ENCODE data around the gene ABCC8.

The ABCC8 gene

DNA sequence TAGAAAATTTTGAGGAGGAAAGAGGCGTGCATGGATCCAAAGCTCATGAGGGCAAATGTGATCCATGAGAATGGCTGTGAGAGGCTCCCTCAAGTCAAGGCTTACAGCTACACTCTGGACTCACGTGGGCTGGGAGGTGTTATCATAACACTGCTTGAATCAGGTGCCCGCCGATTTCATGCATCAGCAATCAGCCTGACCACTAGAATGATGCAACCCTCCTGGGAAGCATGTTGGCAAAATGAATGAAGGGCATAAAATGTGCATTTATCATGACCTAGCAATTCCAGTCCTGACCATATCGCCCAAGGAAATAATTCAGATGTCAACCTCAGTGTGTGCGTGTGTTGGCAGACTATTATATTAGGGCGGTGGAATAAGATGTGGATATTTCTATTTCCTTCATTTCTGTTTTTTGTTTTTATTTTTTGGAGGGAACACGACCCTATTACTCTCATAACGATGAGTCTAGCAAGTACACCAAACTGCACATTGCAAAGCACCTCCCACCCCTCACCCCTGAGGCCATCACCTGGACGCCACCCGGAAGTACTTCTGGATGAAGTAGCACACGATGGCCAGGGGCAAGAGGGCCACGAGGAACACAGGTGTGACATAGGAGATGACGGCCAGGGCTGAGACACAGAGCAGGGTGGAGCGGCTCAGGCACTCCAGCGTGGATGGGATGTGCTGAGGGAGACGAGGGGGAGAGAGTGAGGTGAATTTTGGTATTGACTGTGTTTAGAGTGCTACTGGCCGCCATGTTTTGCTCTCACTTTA is 72.5 kb downstream of the ABCC8 start:
- no peak for DNase-seq

GRCh38 chr11:17402486-17402885 is 74.2 kb downstream of the ABCC8 start:
- no peak for DNase-seq

DNA sequence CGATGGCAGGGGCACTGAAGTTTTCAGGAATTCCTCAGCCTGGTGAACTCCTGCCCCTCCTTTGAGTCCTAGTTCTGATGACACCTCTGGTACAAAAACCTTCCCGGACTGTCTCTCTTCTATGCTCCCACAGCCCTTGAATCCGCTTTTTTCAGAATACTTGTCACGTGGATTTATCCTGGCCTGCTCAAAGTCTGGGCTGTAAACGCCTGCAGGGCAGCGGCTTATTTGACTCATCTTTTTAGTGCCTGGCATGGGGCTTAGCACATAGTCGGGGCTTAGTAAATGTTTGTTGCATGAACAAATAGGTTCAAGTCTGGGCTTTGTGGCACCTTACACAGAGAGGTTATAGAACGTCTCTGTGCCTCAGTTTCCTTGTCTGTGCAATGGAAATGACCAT is 74.8 kb downstream of the ABCC8 start:
- no peak for DNase-seq

DNA sequence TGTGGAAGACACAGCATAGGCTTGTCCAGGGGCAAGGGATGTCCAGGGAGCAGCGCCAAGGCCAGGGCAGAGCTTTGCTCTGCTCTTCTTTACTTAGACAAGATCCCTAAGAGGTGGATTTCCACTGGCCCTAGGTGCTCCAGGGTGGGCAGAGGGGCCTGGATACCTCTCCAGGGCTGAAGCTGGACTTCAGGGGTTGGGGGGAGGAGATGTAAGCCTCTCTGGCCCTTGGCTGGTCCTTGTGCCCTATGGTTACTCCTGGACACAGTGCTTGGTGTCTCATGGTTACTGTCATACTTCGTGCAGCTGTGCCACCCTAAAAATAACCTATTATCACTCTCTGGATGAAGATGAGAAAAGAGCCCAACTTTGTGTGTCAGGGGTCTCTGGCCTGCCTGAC is 75.3 kb downstream of the ABCC8 start:
- DNase-seq = no peak

DNA sequence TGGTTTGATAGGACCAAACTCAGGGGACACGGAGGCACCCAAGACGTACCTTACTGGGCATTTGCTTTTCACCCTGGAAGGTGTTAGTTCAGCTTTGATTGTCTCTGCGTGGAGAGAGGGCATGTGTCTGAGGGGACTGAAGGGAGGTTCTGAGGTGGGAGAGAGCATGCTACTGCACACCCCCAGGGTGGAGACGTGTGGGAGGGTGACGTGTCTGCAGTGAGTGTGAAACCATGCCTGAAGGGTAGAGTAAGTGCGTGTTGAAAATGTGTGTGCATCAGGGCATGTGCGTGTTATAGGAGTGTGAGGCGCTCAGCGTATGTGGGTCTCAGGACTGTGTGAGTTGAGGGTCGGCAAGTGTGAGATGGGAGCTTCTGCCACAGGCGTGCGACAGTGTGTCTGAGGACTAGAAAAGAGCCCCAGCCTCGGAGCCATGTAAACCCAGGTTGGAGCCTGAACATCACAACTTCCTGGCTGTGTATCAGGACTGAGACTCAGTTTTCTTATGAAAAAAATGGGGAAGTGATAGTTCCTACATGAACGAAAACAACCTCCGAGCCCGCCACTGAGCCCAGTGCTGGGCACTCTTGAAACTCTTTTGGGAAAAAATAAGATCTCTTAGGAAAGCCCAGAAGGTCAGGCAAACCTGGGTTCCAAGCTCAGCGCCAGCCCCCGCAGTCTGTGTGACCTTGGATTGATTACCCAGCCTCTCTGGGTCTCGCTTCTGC is 76.4 kb downstream of the ABCC8 start:
- DNase-seq = no peak

DNA sequence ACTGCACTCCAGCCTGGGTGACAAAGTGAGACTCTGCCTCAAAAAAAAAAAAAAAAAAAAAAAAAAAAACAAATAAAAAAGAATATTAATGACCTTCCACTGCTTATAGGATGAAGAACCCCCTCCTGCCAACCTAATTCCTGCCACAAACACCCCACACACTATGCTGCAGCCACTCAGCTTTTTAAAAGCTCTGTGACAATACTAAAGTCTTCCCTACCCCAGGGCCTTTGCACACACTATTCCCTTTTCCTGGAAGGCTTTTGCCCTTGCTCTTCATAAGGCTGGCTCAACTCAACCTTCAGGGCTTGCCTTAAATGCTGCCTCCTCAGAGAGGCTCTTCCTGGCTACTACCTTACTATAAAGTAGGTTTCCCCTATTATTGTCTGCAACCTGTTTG is 77.4 kb downstream of the ABCC8 start:
- DNase-seq = no peak

DNA sequence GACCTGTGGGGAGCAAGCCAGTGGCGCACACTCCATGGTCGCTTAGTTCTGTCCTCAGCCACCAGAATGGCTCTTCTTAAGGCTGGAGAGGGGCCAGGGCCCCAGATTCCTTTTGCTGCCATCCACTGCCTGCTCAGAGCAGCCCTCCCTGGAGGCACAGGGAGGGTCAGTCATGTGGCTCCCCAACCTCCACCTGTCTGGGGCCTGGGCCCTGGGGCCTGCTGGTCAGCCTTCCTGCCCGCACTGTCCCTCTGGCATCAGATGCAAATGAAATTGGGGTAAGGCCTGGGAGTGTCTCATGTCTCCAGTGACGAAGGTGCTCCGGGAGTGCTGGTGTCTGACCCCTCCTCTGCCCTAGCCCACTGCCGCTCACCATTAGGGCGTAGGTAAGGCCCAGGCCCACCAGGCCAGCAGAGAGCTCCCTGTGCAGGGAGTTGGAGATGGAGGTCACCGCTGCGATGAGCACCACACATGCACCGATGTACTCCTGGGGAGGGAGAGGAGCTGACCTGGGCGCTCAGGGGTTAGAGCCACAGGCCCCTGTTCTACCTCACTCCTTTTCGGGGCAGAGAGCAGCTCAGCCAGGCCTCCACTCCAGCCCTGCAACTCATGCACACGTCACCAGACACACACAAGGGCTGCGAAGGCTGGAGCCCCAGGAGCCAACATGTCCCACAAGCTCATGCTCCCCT is 79.2 kb downstream of the ABCC8 start:
- no peak for DNase-seq

DNA sequence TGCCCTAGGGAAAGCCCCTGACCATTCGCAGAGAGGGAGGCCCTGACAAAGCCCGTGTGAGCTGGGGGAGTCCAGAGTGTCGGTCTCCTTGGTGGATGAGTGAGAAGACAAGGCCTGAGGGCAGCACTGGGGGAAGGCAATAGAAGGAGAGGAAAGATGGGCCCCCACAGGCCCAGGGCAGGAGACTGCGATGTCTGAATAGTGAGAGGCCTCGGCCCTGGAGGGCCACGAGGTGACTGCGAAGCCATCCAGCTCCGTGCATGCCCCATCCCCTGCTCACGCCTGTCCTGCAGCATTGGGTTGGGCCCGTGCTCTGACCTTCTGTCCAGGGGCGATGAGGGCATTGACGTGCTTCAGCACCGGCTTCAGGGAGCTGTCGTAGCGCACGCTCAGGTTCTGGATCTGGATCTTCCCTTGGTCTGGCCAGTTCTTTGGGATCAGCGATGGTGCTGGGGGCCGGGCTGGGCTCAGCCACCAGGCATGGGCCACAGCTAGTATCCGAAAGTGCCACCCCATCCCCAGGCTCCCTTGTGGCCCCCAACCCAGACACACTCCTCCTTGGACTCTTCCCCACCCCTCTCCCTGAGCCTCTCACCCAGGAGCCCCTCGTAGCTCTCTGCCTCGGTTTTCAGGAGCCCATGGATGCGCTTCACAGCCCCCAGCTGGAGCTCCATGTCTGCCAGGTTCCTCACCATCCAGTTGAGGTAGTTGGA is 79.9 kb downstream of the ABCC8 start:
- no peak for DNase-seq

DNA sequence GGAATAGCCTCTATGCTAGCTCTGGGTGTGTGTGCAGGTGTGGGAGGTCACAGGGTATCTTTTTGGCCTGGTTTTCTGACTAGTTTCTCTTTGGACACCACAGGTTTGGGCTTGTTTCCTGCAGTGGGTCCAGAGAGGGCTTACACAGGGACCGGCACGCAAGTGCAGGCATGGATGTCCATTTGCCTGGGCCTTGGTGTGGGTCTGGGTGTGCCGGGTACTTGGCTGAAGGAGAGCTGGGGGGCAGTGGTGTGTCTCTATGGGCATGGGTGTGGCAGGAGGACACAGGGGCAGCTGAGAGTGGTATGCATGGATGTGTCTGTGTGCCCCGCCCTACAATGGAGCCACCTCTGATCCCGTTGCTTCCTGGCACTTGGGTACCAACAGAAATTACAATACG is 80.7 kb downstream of the ABCC8 start:
- no peak for DNase-seq

DNA sequence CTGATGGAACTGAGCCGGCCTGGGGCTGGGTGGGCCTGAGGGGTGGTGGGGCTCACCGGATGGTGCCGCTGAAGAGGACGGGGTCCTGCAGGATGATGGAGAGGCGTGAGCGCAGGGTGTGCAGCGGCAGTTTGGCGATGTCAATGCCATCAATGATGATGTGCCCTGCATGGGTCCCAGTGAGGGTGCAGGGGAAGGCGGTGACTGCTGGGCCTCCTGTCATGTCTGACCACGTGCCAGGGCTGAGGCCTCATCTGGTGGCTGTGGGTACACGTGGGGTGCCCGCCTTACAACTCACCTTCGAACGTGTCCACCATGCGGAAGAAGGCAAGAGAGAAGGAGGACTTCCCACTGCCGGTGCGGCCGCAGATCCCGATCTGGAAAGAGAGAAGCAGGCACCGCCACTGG is 81.1 kb downstream of the ABCC8 start:
- DNase-seq = no peak

GRCh38 chr11:17394743-17395390 is 81.8 kb downstream of the ABCC8 start:
- DNase-seq = no peak

- DNase-seq = no peak
Measured at GRCh38 chr11:17393472-17393871, 83.2 kb downstream of the ABCC8 start.

- no peak for DNase-seq
Measured at GRCh38 chr11:17392872-17393271, 83.8 kb downstream of the ABCC8 start.

DNA sequence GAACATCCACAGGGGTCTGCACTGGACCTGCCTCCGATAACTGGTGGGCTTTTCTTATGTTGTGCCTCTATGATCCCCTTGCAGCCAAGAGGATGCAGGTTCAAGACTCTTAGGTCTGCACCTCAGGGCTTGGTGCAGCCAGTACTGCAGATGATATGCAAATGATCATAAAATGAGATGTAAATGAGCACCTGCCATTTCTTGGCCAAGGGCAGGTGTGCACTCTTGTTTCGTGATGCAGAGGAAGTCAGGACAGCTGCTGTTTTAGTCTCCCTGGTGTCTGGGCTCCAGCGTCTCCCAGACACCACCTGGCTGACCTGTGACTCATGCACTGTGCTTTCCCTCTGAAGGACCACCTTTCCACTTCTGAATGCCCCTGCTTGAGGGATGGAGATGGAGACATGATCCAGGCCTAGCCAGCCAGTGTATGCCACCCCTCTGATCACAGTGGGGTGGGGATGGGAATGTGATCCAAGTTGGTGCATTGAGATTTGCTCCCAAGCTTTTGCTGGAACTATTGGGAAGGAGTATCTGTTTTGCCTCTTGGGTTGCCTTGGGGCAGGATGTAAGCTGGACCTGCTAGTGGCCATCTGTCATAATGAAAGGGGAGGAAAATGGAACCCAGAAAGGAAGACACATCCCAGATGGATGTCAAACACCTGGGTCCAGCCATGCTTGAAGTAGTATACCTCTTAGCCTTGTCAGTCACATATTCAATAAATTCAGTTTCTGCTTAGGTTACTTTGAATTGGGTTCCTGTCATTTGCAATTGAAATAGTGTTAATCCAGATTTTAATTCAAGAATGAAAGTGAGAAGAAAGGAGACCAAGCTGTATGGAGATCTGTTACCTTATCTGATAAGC is 84.9 kb downstream of the ABCC8 start:
- no peak for DNase-seq

DNA sequence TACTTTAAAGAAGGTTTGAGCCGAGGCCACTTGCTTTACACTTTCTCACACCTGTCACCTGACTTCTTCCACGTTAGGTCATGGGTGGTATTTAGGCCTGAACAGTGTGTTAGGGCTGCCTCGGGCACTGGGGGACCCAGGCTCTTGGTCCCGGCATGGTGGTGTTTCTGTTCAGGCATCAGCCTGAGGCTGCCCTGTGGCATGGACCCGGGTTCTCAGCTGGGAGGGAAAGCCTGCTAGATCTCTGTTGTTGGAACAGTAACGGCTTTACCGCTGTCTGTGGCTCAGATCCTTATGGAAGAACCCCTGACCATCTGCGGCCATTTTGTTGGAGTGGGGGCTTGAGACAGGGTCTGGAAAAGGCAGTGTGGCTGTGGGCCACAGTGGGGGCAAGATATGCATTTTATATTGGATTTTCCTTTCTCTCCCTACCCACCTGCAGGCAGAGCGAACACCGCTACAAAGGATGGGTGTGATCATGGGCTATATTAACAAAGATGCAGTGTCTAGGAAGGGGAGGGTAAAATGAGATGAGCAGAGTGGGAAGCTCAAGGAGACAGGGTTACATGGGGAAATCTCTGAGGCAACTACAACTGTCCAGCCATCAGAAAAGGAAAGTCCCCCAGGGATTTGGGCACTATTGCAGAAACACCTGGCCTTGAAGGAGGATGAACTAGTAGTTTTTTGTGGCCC is 86.5 kb downstream of the ABCC8 start:
- DNase-seq = no peak

DNA sequence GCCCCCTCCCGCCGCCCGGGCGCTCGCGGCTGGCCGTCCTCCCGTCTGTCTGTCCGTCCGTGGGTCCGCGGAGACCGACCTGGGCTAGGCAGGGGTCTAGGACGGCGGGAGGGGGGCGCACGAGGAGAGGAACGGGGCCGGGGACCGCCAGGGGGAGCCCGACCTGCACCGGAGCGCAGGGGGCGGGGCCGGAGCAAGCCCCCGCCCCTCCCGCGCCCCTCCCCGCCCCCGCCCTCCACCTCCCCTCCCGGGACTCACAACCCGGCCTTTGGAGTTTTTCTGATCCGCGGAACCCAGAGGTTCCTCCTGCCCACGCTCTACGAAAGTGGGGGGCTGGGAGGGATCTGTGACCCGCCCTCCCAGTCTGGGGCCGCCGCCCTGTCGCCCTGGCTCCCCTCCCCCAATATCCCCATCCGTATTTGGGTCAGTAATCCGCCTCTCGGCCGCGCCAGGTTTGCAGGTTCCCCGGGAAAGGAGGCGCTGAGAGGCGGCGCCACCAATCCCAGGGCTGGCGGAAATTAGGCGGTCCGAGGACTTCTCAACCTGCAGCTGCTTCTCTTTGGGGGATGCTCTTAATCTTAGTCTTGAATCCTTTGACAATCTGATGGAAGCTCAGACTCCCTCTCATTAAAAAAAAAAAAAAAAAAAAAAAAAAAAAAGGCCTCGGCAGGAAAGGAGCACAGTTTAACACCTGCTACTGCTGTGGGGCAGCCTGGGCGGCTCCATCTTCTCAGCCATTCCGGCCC is 87.3 kb downstream of the ABCC8 start:
- peak in 12 of 14 donors; percentile 6 to 91 (median 41) for DNase-seq

DNA sequence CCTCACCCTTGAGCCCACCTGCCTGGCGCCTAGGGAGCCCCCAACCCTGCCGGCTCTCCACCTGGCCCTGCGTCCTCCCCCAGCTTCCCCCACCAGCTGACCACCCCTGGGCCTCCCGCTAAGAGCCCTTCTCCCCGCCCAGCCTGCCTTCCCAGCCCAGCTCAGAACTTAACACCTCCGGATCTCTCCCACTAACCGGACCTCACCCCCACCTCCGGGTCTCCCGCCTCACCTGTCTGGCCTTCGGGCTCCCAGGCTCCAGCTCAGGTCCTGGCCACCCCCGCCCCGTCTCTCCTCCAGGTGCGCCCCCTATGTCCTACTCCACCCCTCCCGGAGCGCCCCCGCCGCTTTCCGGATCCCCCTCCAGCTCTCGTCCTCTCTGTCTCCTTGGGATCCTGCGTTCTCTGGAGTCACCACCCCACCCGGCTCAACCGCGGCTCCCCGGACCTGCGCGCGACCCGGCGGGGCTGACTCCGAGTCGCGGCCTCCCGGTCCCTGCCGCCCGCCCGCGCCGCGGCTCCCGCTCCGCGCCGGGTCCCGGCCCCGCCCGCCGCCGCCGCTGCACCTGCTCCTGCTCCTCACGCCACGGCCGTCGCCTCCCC is 87.9 kb downstream of the ABCC8 start, which contains the start of gene KCNJ11:
KCNJ11 (minus strand) TSS at position 51 of the 602 bp plus-strand sequence. CDS start 568 bp downstream, outside the sequence.
- peak in 1 of 14 donors; percentile 41 for DNase-seq

DNA sequence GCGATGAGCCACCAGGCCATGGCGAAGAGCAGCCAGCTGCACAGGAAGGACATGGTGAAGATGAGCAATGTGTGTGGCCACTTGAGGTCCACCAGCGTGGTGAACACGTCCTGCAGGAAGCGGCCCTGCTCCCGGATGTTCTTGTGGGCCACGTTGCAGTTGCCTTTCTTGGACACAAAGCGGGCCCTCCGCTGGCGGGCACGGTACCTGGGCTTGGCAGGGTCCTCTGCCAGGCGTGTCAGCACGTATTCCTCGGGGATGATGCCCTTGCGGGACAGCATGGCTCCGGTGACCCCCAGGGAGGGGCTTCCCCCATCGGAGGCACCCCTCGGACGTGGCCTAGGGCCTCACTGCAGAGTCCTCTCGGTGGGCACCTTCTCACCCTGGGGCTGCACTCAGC is 88.8 kb downstream of the ABCC8 start:
- no peak for DNase-seq

- DNase-seq = no peak
Measured at GRCh38 chr11:17387254-17387653, 89.4 kb downstream of the ABCC8 start.

Measured in C1 segment of cervical spinal cord (tissue), 14 donors.